Smooth muscle cell (in vitro differentiated cells): ENCODE results near the gene SAG. TPM values are rescaled to one million over a fixed set of nuclear protein-coding genes. Genes with fewer than 3 reads are reported as not detected.

Source experiments
- DNase-seq: peaks from one replicate; lab custom pipeline; 2025; ENCODE audit not compliant: unreplicated experiment; lab: John Stamatoyannopoulos, UW
- H2AFZ ChIP-seq: fragments of 200-600 bp; sonication (generic); 2 replicates; pipeline ENCODE4 v1.6.0; 2016; ENCODE audit warnings: antibody characterized with exemption, low read depth, mild to moderate bottlenecking
- H3F3A ChIP-seq: fragments of 200-600 bp; sonication (generic); 2 replicates; pipeline ENCODE4 v1.6.0; 2017; ENCODE audit warnings: antibody characterized with exemption, low read depth
- H3K27ac ChIP-seq: fragments of 200-600 bp; sonication (generic); 2 replicates; pipeline ENCODE4 v1.5.1; 2016; ENCODE audit warnings: low read depth, mild to moderate bottlenecking
- H3K27me3 ChIP-seq: fragments of 200-600 bp; sonication (generic); 2 replicates; pipeline ENCODE4 v1.6.1; 2016; ENCODE audit warnings: low read depth, mild to moderate bottlenecking
- H3K36me3 ChIP-seq: fragments of 200-600 bp; sonication (generic); 2 replicates; pipeline ENCODE4 v1.5.1; 2016; ENCODE audit warnings: low read depth
- H3K4me1 ChIP-seq: fragments of 200-600 bp; sonication (generic); 2 replicates; pipeline ENCODE4 v1.5.1; 2016; ENCODE audit warnings: low read depth
- H3K4me2 ChIP-seq: fragments of 200-600 bp; sonication (generic); 2 replicates; pipeline ENCODE4 v1.6.0; 2016; ENCODE audit warnings: mild to moderate bottlenecking
- H3K4me3 ChIP-seq: fragments of 200-600 bp; sonication (generic); 2 replicates; pipeline ENCODE4 v1.5.1; 2016; ENCODE audit warnings: mild to moderate bottlenecking
- H3K79me2 ChIP-seq: fragments of 200-600 bp; sonication (generic); 2 replicates; pipeline ENCODE4 v1.6.0; 2016; ENCODE audit warnings: low read depth, mild to moderate bottlenecking
- H3K9ac ChIP-seq: fragments of 200-600 bp; sonication (generic); 2 replicates; pipeline ENCODE4 v1.6.0; 2016; ENCODE audit warnings: low read depth
- H3K9me3 ChIP-seq: fragments of 200-600 bp; sonication (generic); replicated peaks from 2 replicates; pipeline ENCODE4 v1.5.1; 2016; ENCODE audit warnings: low read depth
- H4K20me1 ChIP-seq: fragments of 200-600 bp; sonication (generic); 2 replicates; pipeline ENCODE4 v1.6.0; 2016; ENCODE audit warnings: low read depth
- CTCF ChIP-seq: fragments of 200-600 bp; sonication (generic); IDR thresholded peaks from 2 replicates; pipeline ENCODE4 v1.5.1; 2017; ENCODE audit warnings: borderline replicate concordance, mild to moderate bottlenecking, antibody characterized with exemption; ENCODE audit not compliant: insufficient read depth, poor library complexity, severe bottlenecking
- WGBS: methylation state at CpG from one replicate; pipeline ENCODE4 v1.1.7; 2016; ENCODE audit warnings: low lambda C conversion rate; 5-methylcytosine and 5-hydroxymethylcytosine counted together
- polyA plus RNA-seq: library from polyadenylated mRNA; unstranded; fragments of >200 nt; fragmentation: Nextera tagmentation; extraction: Ambion mirVana; gene quantifications from 2 replicates; pipeline ENCODE4 v1.2.1, GENCODE V29; 2016
- total RNA-seq: library from RNA; depleted of rRNA; stranded (reverse); fragments of >200 nt; gene quantifications from 2 replicates; pipeline ENCODE4 v1.2.3, GENCODE V29; 2014

The SAG gene
- total and polyA plus RNA-seq, 2 experiments from 2014 or later = not detected

- H3K36me3 ChIP-seq = no peaks in the 10 kb centered on the region
- H3K4me1 ChIP-seq = no peaks in the 10 kb centered on the region
- no peak overlapping the region for H3K4me2 ChIP-seq
- H3K9me3 ChIP-seq = no peaks in the 10 kb centered on the region
- no peak for DNase-seq
- H3K4me3 ChIP-seq = no peak overlapping the region
- H2AFZ ChIP-seq = no peak overlapping the region
- H3K79me2 ChIP-seq = no peaks in the 10 kb centered on the region
- H3K27me3 ChIP-seq = no peaks in the 10 kb centered on the region
- no peak overlapping the region for H3K9ac ChIP-seq
- H4K20me1 ChIP-seq = no peaks in the 10 kb centered on the region
- TF ChIP-seq CTCF = no peak
- WGBS = 96% methylated on average over 4 of the region's 4 CpGs
- H3K27ac ChIP-seq = no peak overlapping the region
- no peaks in the 10 kb centered on the region for H3F3A ChIP-seq
Measured at GRCh38 chr2:233300401-233300800, 7.2 kb upstream of the SAG start.

DNA sequence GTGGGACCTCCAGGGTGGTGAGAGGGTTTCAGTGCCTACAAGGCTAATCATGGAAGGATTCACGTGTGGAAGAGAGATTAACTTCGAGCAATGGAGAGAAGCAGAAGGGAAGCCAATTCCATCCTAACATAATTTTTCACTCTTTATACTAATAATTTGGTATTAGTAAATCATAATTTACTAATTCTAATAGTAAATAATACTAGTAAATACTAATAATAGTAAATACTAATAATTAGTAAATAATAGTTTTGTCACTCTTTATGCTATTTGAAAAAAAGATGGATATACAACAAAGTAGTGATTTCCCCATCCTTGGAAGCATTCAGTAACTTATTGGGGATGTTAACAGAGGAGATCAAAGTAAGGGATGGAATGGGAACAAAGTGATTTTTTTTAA lies 6.4 kb upstream of the SAG start:
- H3K27me3 ChIP-seq = no peaks in the 10 kb centered on the region
- no peak overlapping the region for H3K27ac ChIP-seq
- no peaks in the 10 kb centered on the region for H4K20me1 ChIP-seq
- DNase-seq = no peak
- no peaks in the 10 kb centered on the region for H3K79me2 ChIP-seq
- H3K9ac ChIP-seq = no peak overlapping the region
- no peak overlapping the region for H3K4me3 ChIP-seq
- TF ChIP-seq CTCF = no peak
- no peaks in the 10 kb centered on the region for H3K4me1 ChIP-seq
- no peak overlapping the region for H2AFZ ChIP-seq
- H3K4me2 ChIP-seq = no peak overlapping the region
- no peaks in the 10 kb centered on the region for H3F3A ChIP-seq
- WGBS = 93% methylated on average over 2 of the region's 2 CpGs
- no peaks in the 10 kb centered on the region for H3K36me3 ChIP-seq
- no peaks in the 10 kb centered on the region for H3K9me3 ChIP-seq

DNA sequence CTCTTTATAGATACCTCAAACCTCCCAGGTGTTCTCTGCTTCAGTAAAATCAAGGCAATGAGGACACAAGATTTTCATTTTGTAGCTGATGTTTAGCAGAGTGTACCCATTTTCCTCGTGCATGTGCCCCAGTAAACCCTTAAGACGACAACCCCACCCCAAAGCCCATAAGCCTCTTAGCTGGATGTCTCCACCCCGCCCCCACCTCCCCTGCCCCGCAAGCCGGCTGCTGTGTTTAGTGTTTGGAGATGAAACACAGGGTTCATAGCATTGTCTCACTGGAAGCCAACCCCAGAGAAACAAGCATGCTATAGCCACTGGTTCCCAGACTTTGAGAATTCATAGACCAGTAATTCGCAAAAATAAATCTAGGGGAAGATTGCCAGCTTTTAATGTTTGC lies 5.8 kb upstream of the SAG start:
- Histone ChIP-seq H3K27me3 (no peaks in the 10 kb centered on the region), H3K9ac (no peak overlapping the region), H3F3A (no peaks in the 10 kb centered on the region), H3K9me3 (no peaks in the 10 kb centered on the region), H4K20me1 (no peaks in the 10 kb centered on the region), H3K27ac (no peak overlapping the region), H3K4me1 (no peaks in the 10 kb centered on the region), H3K4me3 (no peak overlapping the region), H3K79me2 (no peaks in the 10 kb centered on the region), H2AFZ (no peak overlapping the region), H3K4me2 (no peak overlapping the region), H3K36me3 (no peaks in the 10 kb centered on the region)
- no peak for TF ChIP-seq CTCF
- 65% methylated on average over 6 of the region's 6 CpGs for WGBS
- DNase-seq = no peak

DNA sequence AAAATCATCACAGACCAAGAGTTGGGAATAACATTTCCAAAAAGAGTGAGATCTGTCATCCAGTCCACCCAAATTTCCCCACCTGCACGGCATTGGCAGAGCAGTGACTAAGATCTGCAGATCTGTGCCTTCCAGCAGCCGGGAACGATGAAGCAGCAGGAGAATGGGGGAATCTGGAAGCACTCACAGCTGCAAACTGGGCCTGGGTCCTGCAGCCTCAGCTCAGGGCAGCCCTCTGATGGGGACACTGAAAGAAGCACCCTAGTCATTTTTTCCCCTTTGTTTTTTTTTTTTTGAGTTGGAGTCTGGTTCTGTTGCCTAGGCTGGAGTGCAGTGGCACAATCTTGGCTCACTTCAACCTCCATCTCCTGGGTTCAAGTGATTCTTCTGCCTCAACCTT lies 4.4 kb upstream of the SAG start:
- Histone ChIP-seq H3K4me2 (no peak overlapping the region), H4K20me1 (no peaks in the 10 kb centered on the region), H3K4me3 (no peak overlapping the region), H3K36me3 (no peaks in the 10 kb centered on the region), H3F3A (no peaks in the 10 kb centered on the region), H3K27ac (no peak overlapping the region), H3K79me2 (no peaks in the 10 kb centered on the region), H3K27me3 (no peaks in the 10 kb centered on the region), H2AFZ (no peak overlapping the region), H3K9ac (no peak overlapping the region), H3K4me1 (no peaks in the 10 kb centered on the region), H3K9me3 (no peaks in the 10 kb centered on the region)
- no peak for TF ChIP-seq CTCF
- DNase-seq = no peak
- 93% methylated on average over 3 of the region's 3 CpGs for WGBS
